GM19238 (cell line): Measurements from ENCODE around the gene BIRC2.
A peak's percentile ranks its signal among the peaks of the same experiment; 100 is the strongest.
"Not testable (repeated sequence)": the region's sequence is repeated elsewhere in the genome, so short reads cannot be mapped to it uniquely, and the experiment has no call there.

Source experiments
- DNase-seq: peaks from one replicate; pipeline ENCODE4 v3.0.0; 2011; ENCODE audit warnings: low spot score; ENCODE audit not compliant: insufficient read length

The BIRC2 gene

DNA sequence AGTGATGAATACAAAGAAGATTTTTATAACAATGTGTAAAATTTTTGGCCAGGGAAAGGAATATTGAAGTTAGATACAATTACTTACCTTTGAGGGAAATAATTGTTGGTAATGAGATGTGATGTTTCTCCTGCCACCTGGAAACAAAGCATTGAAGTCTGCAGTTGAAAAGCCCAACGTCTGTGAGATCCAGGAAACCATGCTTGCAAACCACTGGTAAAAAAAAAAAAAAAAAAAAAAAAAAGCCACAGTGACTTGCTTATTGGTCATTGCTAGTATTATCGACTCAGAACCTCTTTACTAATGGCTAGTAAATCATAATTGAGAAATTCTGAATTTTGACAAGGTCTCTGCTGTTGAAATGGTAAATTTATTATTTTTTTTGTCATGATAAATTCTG is 24.5 kb upstream of the BIRC2 start:
- DNase-seq = no peak

DNA sequence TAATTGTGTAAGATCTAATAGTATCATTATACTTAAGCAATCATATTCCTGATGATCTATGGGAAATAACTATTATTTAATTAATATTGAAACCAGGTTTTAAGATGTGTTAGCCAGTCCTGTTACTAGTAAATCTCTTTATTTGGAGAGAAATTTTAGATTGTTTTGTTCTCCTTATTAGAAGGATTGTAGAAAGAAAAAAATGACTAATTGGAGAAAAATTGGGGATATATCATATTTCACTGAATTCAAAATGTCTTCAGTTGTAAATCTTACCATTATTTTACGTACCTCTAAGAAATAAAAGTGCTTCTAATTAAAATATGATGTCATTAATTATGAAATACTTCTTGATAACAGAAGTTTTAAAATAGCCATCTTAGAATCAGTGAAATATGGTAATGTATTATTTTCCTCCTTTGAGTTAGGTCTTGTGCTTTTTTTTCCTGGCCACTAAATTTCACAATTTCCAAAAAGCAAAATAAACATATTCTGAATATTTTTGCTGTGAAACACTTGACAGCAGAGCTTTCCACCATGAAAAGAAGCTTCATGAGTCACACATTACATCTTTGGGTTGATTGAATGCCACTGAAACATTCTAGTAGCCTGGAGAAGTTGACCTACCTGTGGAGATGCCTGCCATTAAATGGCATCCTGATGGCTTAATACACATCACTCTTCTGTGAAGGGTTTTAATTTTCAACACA is 23.3 kb upstream of the BIRC2 start:
- no peak for DNase-seq

DNA sequence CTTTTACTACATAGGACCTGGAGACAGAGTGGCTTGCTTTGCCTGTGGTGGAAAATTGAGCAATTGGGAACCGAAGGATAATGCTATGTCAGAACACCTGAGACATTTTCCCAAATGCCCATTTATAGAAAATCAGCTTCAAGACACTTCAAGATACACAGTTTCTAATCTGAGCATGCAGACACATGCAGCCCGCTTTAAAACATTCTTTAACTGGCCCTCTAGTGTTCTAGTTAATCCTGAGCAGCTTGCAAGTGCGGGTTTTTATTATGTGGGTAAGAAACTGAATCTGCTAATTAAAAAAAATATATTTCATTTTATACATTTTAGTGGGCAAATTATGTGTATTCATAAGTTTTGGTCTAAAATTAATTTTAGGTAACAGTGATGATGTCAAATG is 21.9 kb upstream of the BIRC2 start:
- no peak for DNase-seq

GRCh38 chr11:102328748-102329147 is 18.3 kb upstream of the BIRC2 start:
- DNase-seq = no peak

DNA sequence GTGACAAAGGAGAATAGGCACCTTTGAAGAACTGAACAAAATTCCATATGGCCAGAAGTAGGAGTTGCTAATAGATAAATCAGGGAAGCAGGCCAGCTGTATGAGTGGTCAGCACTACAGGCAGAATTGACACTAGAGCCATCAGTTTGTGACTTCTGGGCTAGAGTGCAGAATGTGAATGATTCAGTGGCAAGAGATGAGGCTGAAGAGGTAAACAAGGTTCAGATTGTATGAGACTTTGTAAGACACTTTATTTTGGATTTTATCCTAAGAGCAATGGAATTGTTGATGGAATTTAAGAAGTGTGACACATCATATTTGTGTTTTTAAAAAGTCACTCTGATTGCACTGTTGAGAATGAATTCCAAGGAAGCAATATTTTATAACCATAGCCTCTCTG is 16.8 kb upstream of the BIRC2 start:
- DNase-seq = no peak

- no peak for DNase-seq
Measured at GRCh38 chr11:102331341-102331740, 15.7 kb upstream of the BIRC2 start.

- no peak for DNase-seq
Measured at GRCh38 chr11:102332611-102332994, 14.4 kb upstream of the BIRC2 start.

GRCh38 chr11:102338479-102339010 is 8.5 kb upstream of the BIRC2 start:
- no peak for DNase-seq

DNA sequence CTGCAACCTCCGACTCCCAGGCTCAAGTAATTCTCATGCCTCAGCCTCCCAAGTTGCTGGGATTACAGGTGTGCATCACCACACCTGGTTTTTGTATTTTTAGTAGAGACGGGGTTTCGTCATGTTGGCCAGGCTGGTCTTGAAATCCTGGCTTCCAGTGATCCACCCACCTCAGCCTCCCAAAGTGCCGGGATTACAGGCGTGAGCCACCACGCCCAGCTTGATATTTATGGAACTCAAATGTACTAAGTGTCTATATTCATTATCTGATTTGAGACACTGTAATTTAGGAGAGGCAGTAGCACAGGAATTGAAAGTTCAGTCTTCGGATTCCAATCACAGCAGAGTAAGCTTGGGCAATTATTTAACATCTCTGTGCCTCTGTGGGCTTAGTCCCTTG is 5.7 kb upstream of the BIRC2 start:
- not testable (repeated sequence) for DNase-seq

GRCh38 chr11:102341844-102342318 is 5.1 kb upstream of the BIRC2 start:
- DNase-seq = no peak

DNA sequence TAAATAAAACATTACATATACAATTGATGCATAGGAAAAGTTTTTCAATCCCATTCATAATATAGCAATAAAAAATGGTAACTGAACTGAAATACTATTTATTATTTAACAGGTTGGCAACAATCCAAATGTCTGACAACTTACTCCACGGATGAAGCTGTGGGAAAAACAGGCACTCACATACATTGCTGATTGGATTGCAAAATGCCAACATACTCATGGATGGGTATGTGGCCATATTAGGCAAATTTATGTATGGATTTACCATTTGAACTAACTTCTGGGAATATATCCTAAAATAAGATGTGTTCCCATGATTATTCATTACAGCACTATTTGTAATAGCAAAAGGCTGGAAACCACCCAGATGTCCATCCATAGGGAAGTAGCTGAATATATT is 3.2 kb upstream of the BIRC2 start:
- DNase-seq = no peak

DNA sequence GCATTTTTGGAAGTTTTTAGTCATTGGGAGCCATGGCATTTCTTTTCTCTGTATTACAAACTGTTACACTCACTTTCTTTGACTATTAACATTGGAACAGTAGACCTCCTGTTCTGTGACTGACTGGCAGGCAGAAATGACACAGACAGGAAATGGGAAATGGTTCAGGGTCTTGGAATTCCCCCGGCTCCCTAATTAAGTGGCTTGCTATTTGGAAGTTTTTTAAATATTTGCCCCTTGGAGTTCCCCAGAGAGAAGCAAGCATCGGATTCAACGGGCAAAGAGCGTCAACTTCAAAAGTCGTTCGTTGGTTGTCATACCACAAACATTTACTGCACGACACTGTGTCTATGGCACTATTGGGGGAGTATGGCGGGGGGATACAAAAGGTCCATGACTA is 1.1 kb upstream of the BIRC2 start:
- DNase-seq = no peak

DNA sequence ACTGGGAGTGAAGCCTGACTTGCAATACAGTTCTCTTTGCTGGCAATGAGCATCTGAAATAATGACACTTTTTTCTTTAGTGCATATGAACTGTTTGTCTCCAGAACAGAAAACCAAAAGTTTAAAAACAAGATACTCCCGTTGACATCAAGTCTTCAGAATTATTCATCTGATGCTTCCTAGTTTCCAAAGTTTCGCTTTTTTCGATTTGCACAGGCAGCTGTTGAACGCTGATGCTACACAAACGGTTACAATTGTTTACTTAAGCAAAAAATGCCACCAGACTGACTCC is 612 bp upstream of the BIRC2 start:
- DNase-seq = no peak

GRCh38 chr11:102347462-102348370 is 702 bp downstream of the BIRC2 start:
- DNase-seq = no peak

GRCh38 chr11:102357116-102357515 is 10.1 kb downstream of the BIRC2 start:
- DNase-seq = no peak

DNA sequence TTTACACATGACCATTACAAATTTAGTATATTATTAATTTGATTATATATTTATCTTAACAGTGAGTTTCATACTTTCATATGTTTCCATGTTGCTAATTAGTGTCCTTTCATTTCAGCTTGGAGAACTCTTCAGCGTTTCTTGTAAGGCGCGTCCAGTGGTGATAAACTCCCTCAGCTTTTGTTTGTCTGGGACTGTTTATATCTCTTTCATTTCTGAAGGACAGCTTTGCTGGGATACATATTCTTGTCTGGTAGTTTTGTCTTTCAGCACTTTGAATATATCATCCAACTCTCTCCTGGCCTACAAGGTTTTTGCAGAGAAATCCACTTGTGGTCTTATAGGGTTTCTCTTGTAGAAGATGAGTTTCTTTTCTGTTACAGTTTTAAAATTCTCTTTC is 12.4 kb downstream of the BIRC2 start:
- DNase-seq = no peak

- DNase-seq = no peak
Measured at GRCh38 chr11:102360681-102361080, 13.7 kb downstream of the BIRC2 start.

GRCh38 chr11:102361086-102362031 is 14.3 kb downstream of the BIRC2 start:
- DNase-seq = no peak

DNA sequence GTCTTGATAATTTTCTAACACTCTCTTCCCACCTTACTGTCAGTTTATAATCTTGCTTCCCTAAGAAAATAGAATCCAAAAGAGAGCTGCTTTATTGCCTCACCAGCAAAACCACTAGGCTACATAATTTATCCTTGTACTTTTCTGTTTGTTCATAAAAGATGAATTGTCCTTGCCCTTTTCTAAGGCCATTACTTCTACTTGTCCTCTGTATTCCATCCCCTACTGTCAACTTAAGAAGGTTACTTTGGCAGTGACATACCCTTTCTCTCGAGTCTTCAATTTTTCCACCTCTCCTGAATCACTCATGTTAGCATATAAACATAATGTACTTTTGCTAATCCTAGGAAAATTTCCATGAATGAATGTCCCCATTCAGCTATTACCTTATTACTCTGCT is 18.0 kb downstream of the BIRC2 start:
- DNase-seq = no peak

GRCh38 chr11:102367364-102367763 is 20.4 kb downstream of the BIRC2 start:
- no peak for DNase-seq

DNA sequence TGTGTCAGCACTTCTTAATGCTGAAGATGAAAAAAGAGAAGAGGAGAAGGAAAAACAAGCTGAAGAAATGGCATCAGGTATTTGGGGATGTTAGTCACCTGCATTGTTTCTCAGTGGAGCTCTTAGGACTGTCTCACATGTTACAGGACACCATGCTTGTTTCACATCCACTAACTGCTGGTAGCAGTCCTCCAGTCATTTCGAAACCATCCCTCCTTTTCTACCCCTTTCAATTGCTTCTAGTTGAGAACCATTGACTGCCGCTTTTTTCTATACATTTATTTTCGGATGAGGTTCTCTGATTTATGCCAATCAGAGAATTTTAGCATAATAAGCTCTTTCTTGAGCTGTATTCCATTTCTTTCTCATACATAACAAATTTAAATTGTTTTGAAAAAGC is 21.5 kb downstream of the BIRC2 start:
- peak; percentile 56 for DNase-seq
